Liver (tissue), 2 donors: Measurements from ENCODE around the gene ZNF565.
"Not testable (repeated sequence)": the region's sequence is repeated elsewhere in the genome, so short reads cannot be mapped to it uniquely, and the experiment has no call there.

Experiments
- TF ChIP-seq, protein P1 (sequence below): fragments of 150-350 bp; IDR thresholded peaks from 2 replicates; pipeline ENCODE4 v1.5.1; 2017; ENCODE audit warnings: improper control_type of control experiment, low read depth, low read length; ENCODE audit not compliant: missing input control
- TF ChIP-seq, protein P2 (sequence below): IDR thresholded peaks from 2 replicates; pipeline ENCODE4 v1.6.1; 2016; ENCODE audit warnings: antibody characterized with exemption
- donor health status: healthy.

GRCh38 chr19:36233626-36234025 is 19.2 kb upstream of the ZNF565 start:
- TF ChIP-seq, protein P1, sequence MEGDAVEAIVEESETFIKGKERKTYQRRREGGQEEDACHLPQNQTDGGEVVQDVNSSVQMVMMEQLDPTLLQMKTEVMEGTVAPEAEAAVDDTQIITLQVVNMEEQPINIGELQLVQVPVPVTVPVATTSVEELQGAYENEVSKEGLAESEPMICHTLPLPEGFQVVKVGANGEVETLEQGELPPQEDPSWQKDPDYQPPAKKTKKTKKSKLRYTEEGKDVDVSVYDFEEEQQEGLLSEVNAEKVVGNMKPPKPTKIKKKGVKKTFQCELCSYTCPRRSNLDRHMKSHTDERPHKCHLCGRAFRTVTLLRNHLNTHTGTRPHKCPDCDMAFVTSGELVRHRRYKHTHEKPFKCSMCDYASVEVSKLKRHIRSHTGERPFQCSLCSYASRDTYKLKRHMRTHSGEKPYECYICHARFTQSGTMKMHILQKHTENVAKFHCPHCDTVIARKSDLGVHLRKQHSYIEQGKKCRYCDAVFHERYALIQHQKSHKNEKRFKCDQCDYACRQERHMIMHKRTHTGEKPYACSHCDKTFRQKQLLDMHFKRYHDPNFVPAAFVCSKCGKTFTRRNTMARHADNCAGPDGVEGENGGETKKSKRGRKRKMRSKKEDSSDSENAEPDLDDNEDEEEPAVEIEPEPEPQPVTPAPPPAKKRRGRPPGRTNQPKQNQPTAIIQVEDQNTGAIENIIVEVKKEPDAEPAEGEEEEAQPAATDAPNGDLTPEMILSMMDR, result not testable (repeated sequence)
- TF ChIP-seq, protein P2, sequence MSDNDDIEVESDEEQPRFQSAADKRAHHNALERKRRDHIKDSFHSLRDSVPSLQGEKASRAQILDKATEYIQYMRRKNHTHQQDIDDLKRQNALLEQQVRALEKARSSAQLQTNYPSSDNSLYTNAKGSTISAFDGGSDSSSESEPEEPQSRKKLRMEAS, result not testable (repeated sequence)
